ENCODE measurements around the gene ICA1. TPM values are rescaled to one million over a fixed set of nuclear protein-coding genes. Genes with fewer than 3 reads are reported as not detected.
A peak's percentile ranks its signal among the peaks of the same experiment; 100 is the strongest.

ICA1 gene
- total and polyA plus RNA-seq, 2 of the 13 experiments (the other 11 are each of a cell fraction or from before 2014, with no cell fraction given), result 0.29 TPM; not detected in 1

DNA sequence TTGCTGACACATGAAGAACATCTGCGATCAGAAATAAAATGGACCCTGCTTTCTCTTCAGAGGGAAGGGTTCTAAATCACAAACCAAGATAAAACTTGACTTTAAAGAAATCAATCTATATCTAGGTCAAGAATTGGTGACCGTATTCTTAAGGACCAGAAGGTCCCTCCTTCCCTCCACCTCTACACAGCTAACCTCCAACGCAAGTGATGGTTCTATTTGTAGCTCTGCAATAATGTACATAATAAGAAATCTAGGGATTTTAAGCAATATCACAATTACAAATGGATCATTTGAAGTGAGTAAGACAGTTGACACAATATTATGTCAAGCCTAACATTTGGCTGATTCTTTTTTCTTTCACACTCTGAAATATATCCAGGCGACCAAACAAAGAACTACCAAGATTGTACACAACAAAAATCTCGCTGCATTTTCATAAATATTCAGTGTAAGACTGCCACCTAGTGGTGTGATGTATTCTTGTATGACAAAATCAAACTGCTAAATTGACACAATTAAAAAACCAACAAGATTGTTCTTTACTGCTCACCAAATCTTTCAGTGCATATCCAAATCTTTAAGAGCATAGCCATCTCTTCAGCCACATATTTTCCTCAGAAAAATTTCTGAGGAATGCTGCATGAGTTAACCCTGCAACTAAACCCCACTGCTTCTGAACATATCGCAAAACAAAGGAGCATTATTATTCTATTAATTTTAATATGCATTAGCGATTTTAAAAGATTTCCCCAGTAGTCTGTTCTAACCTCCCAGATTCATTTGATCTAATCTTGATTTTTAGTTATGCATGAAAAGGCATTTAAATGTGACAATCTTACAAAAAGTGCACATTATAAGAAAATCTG, 44.5 kb downstream of the ICA1 start (continued):
- TF ChIP-seq, protein P1, sequence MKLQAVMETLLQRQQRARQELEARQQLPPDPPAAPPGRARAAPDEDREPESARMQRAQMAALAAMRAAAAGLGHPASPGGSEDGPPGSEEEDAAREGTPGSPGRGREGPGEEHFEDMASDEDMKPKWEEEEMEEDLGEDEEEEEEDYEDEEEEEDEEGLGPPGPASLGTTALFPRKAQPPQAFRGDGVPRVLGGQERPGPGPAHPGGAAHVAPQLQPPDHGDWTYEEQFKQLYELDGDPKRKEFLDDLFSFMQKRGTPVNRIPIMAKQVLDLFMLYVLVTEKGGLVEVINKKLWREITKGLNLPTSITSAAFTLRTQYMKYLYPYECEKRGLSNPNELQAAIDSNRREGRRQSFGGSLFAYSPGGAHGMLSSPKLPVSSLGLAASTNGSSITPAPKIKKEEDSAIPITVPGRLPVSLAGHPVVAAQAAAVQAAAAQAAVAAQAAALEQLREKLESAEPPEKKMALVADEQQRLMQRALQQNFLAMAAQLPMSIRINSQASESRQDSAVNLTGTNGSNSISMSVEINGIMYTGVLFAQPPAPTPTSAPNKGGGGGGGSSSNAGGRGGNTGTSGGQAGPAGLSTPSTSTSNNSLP (IDR thresholded peaks at IDR 0.05; ENCODE audit: low read depth, low read length), result peak; percentile 68
- TF ChIP-seq, protein P2, sequence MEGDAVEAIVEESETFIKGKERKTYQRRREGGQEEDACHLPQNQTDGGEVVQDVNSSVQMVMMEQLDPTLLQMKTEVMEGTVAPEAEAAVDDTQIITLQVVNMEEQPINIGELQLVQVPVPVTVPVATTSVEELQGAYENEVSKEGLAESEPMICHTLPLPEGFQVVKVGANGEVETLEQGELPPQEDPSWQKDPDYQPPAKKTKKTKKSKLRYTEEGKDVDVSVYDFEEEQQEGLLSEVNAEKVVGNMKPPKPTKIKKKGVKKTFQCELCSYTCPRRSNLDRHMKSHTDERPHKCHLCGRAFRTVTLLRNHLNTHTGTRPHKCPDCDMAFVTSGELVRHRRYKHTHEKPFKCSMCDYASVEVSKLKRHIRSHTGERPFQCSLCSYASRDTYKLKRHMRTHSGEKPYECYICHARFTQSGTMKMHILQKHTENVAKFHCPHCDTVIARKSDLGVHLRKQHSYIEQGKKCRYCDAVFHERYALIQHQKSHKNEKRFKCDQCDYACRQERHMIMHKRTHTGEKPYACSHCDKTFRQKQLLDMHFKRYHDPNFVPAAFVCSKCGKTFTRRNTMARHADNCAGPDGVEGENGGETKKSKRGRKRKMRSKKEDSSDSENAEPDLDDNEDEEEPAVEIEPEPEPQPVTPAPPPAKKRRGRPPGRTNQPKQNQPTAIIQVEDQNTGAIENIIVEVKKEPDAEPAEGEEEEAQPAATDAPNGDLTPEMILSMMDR (CRISPR knock-in tag; IDR thresholded peaks at IDR 0.05), result peak; percentile 69
- TF ChIP-seq FOXA1 (IDR thresholded peaks at IDR 0.05) (no peak), FOXA1 (CRISPR knock-in tag; IDR thresholded peaks at IDR 0.05) (0 out of 2 replicates have a peak, but pooled peaks have one; percentile 5), KAT2B (IDR thresholded peaks at IDR 0.05; ENCODE audit: borderline replicate concordance, low read depth, low read length) (no peak), ZNF614 (CRISPR knock-in tag; IDR thresholded peaks at IDR 0.05; ENCODE audit: borderline replicate concordance) (no peak), ZFP1 (CRISPR knock-in tag; IDR thresholded peaks at IDR 0.05) (no peak), RBM22 (optimal IDR thresholded peaks at IDR 0.05; ENCODE audit: low read length) (no peak), ZNF446 (CRISPR knock-in tag; IDR thresholded peaks at IDR 0.05) (no peak), ZNF510 (CRISPR knock-in tag; IDR thresholded peaks at IDR 0.05; ENCODE audit: low read depth) (no peak)
- TF ChIP-seq, protein P3, sequence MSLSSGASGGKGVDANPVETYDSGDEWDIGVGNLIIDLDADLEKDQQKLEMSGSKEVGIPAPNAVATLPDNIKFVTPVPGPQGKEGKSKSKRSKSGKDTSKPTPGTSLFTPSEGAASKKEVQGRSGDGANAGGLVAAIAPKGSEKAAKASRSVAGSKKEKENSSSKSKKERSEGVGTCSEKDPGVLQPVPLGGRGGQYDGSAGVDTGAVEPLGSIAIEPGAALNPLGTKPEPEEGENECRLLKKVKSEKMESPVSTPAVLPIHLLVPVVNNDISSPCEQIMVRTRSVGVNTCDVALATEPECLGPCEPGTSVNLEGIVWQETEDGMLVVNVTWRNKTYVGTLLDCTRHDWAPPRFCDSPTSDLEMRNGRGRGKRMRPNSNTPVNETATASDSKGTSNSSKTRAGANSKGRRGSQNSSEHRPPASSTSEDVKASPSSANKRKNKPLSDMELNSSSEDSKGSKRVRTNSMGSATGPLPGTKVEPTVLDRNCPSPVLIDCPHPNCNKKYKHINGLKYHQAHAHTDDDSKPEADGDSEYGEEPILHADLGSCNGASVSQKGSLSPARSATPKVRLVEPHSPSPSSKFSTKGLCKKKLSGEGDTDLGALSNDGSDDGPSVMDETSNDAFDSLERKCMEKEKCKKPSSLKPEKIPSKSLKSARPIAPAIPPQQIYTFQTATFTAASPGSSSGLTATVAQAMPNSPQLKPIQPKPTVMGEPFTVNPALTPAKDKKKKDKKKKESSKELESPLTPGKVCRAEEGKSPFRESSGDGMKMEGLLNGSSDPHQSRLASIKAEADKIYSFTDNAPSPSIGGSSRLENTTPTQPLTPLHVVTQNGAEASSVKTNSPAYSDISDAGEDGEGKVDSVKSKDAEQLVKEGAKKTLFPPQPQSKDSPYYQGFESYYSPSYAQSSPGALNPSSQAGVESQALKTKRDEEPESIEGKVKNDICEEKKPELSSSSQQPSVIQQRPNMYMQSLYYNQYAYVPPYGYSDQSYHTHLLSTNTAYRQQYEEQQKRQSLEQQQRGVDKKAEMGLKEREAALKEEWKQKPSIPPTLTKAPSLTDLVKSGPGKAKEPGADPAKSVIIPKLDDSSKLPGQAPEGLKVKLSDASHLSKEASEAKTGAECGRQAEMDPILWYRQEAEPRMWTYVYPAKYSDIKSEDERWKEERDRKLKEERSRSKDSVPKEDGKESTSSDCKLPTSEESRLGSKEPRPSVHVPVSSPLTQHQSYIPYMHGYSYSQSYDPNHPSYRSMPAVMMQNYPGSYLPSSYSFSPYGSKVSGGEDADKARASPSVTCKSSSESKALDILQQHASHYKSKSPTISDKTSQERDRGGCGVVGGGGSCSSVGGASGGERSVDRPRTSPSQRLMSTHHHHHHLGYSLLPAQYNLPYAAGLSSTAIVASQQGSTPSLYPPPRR (CRISPR knock-in tag; IDR thresholded peaks at IDR 0.05; ENCODE audit: borderline replicate concordance), result no peak
- TF ChIP-seq, protein P4, sequence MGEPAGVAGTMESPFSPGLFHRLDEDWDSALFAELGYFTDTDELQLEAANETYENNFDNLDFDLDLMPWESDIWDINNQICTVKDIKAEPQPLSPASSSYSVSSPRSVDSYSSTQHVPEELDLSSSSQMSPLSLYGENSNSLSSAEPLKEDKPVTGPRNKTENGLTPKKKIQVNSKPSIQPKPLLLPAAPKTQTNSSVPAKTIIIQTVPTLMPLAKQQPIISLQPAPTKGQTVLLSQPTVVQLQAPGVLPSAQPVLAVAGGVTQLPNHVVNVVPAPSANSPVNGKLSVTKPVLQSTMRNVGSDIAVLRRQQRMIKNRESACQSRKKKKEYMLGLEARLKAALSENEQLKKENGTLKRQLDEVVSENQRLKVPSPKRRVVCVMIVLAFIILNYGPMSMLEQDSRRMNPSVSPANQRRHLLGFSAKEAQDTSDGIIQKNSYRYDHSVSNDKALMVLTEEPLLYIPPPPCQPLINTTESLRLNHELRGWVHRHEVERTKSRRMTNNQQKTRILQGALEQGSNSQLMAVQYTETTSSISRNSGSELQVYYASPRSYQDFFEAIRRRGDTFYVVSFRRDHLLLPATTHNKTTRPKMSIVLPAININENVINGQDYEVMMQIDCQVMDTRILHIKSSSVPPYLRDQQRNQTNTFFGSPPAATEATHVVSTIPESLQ (CRISPR knock-in tag; conservative IDR thresholded peaks at IDR 0.05), result no peak
- TF ChIP-seq, protein P5, sequence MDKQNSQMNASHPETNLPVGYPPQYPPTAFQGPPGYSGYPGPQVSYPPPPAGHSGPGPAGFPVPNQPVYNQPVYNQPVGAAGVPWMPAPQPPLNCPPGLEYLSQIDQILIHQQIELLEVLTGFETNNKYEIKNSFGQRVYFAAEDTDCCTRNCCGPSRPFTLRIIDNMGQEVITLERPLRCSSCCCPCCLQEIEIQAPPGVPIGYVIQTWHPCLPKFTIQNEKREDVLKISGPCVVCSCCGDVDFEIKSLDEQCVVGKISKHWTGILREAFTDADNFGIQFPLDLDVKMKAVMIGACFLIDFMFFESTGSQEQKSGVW (CRISPR knock-in tag; IDR thresholded peaks at IDR 0.05; ENCODE audit: borderline replicate concordance), result no peak
- TF ChIP-seq, protein P6, sequence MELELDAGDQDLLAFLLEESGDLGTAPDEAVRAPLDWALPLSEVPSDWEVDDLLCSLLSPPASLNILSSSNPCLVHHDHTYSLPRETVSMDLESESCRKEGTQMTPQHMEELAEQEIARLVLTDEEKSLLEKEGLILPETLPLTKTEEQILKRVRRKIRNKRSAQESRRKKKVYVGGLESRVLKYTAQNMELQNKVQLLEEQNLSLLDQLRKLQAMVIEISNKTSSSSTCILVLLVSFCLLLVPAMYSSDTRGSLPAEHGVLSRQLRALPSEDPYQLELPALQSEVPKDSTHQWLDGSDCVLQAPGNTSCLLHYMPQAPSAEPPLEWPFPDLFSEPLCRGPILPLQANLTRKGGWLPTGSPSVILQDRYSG (CRISPR knock-in tag; IDR thresholded peaks at IDR 0.05), result no peak
